ENCODE data around the gene PRKCH. TPM values are rescaled to one million over a fixed set of nuclear protein-coding genes. Genes with fewer than 3 reads are reported as not detected.
A peak's percentile ranks its signal among the peaks of the same experiment; 100 is the strongest.

PRKCH gene
- total and polyA plus RNA-seq, 5 donors from 2014 or later = 194 to 457 (median 201) TPM

DNA sequence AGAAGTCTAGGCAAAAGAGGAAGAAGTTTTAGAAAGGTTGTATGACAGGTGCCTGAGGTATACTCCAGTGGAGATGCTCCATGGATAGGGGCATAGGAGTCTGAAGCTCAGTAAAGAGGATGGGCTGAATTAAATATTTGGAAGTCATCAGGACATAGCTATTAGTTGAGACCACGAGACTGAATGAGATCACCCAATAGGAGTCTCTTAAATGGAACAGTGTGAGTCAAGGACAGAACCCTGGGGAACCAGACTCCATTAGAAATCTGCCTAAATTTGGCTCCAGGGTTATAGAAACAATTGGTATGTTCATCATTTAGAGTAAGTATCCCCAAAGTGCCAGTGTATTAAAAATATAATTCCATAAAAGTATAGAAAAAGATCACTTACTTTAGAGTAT lies 172.6 kb downstream of the PRKCH start:
- Mint-ChIP-seq H3K27ac (peak overlapping the region in 1 of 3 donors; percentile 79), H3K9me3 (no peaks in the 10 kb centered on the region), H3K4me3 (no peak overlapping the region), H3K36me3 (peaks cover 34% of the 10 kb centered on the region), H3K27me3 (no peaks in the 10 kb centered on the region), H3K4me1 (peaks cover 3 to 56% (median 26%) of the 10 kb centered on the region in 4 donors)
- no peaks in the 10 kb centered on the region for H3K4me1 ChIP-seq (ENCODE audit: control insufficient read depth, insufficient read depth, low read length, poor library complexity, severe bottlenecking)
- H3K9me3 ChIP-seq (ENCODE audit: control insufficient read depth in 2 of 2, low read length in 2 of 2) = no peaks in the 10 kb centered on the region
- H3K36me3 ChIP-seq (ENCODE audit: control insufficient read depth, insufficient read depth, low read length) = peaks cover 87% of the 10 kb centered on the region
- H3K4me3 ChIP-seq (ENCODE audit: low read depth, low read length) = no peak overlapping the region
- H3K27ac ChIP-seq (ENCODE audit: insufficient read depth, low read length, poor library complexity, severe bottlenecking) = no peak overlapping the region
- DNase-seq = no peak
- no peaks in the 10 kb centered on the region for H3K27me3 ChIP-seq (ENCODE audit: control insufficient read depth, insufficient read depth, low read length)
- ATAC-seq (ENCODE audit: low read depth in 2 of 2) = no peak

- peaks cover 7% of the 10 kb centered on the region for H3K4me1 ChIP-seq (ENCODE audit: control insufficient read depth, insufficient read depth, low read length, poor library complexity, severe bottlenecking)
- Mint-ChIP-seq H3K36me3 (peaks cover 32% of the 10 kb centered on the region), H3K27ac (peak overlapping the region in 2 of 3 donors; percentile 85 to 94), H3K4me1 (peaks cover 9 to 59% (median 39%) of the 10 kb centered on the region in 4 donors), H3K27me3 (no peaks in the 10 kb centered on the region), H3K9me3 (no peaks in the 10 kb centered on the region), H3K4me3 (peak overlapping the region in 2 of 4 donors; percentile 37 to 73)
- H3K36me3 ChIP-seq (ENCODE audit: control insufficient read depth, insufficient read depth, low read length) = peaks cover 81% of the 10 kb centered on the region
- H3K27me3 ChIP-seq (ENCODE audit: control insufficient read depth, insufficient read depth, low read length) = no peaks in the 10 kb centered on the region
- no peaks in the 10 kb centered on the region for H3K9me3 ChIP-seq (ENCODE audit: control insufficient read depth in 2 of 2, low read length in 2 of 2)
- no peak overlapping the region for H3K4me3 ChIP-seq (ENCODE audit: low read depth, low read length)
- DNase-seq (no peak), ATAC-seq (ENCODE audit: low read depth in 2 of 2) (no peak)
- H3K27ac ChIP-seq (ENCODE audit: insufficient read depth, low read length, poor library complexity, severe bottlenecking) = no peak overlapping the region
These were observed 174.4 kb downstream of the PRKCH start for GRCh38 chr14:61495809-61496208.

- H3K27ac Mint-ChIP-seq = peak overlapping the region in 2 of 3 donors; percentile 80 to 87
- no peak overlapping the region for H3K27ac ChIP-seq (ENCODE audit: insufficient read depth, low read length, poor library complexity, severe bottlenecking)
- no peak for ATAC-seq (ENCODE audit: low read depth in 2 of 2)
- H3K36me3 ChIP-seq (ENCODE audit: control insufficient read depth, insufficient read depth, low read length) = peaks cover 58% of the 10 kb centered on the region
- peaks cover 26% of the 10 kb centered on the region for H3K4me1 ChIP-seq (ENCODE audit: control insufficient read depth, insufficient read depth, low read length, poor library complexity, severe bottlenecking)
- peaks cover 35% of the 10 kb centered on the region for H3K36me3 Mint-ChIP-seq
- H3K4me1 Mint-ChIP-seq = peaks cover 24 to 84% (median 60%) of the 10 kb centered on the region in 4 donors
- H3K4me3 Mint-ChIP-seq = no peak overlapping the region
- H3K9me3 Mint-ChIP-seq = no peaks in the 10 kb centered on the region
- H3K27me3 Mint-ChIP-seq = no peaks in the 10 kb centered on the region
- no peaks in the 10 kb centered on the region for H3K9me3 ChIP-seq (ENCODE audit: control insufficient read depth in 2 of 2, low read length in 2 of 2)
- H3K4me3 ChIP-seq (ENCODE audit: low read depth, low read length) = no peak overlapping the region
- DNase-seq = no peak
- H3K27me3 ChIP-seq (ENCODE audit: control insufficient read depth, insufficient read depth, low read length) = no peaks in the 10 kb centered on the region
These were observed 176.9 kb downstream of the PRKCH start for GRCh38 chr14:61498303-61498702.

GRCh38 chr14:61498811-61499210 lies 177.4 kb downstream of the PRKCH start:
- Mint-ChIP-seq H3K27ac (peak overlapping the region in 2 of 3 donors; percentile 80 to 87), H3K4me1 (peaks cover 29 to 89% (median 65%) of the 10 kb centered on the region in 4 donors), H3K4me3 (no peak overlapping the region), H3K9me3 (no peaks in the 10 kb centered on the region), H3K36me3 (peaks cover 35% of the 10 kb centered on the region), H3K27me3 (no peaks in the 10 kb centered on the region)
- no peak overlapping the region for H3K4me3 ChIP-seq (ENCODE audit: low read depth, low read length)
- DNase-seq = no peak
- no peaks in the 10 kb centered on the region for H3K27me3 ChIP-seq (ENCODE audit: control insufficient read depth, insufficient read depth, low read length)
- no peak overlapping the region for H3K27ac ChIP-seq (ENCODE audit: insufficient read depth, low read length, poor library complexity, severe bottlenecking)
- no peaks in the 10 kb centered on the region for H3K9me3 ChIP-seq (ENCODE audit: control insufficient read depth in 2 of 2, low read length in 2 of 2)
- ATAC-seq (ENCODE audit: low read depth in 2 of 2) = no peak
- peaks cover 53% of the 10 kb centered on the region for H3K36me3 ChIP-seq (ENCODE audit: control insufficient read depth, insufficient read depth, low read length)
- H3K4me1 ChIP-seq (ENCODE audit: control insufficient read depth, insufficient read depth, low read length, poor library complexity, severe bottlenecking) = peaks cover 31% of the 10 kb centered on the region

- Mint-ChIP-seq H3K27me3 (no peaks in the 10 kb centered on the region), H3K4me3 (no peak overlapping the region), H3K36me3 (peaks cover 39% of the 10 kb centered on the region), H3K4me1 (peaks cover 33 to 94% (median 68%) of the 10 kb centered on the region in 4 donors), H3K9me3 (peaks cover 0 to 2% (median 0%) of the 10 kb centered on the region in 7 donors), H3K27ac (peak overlapping the region in 1 of 3 donors; percentile 88)
- no peak for DNase-seq
- peaks cover 42% of the 10 kb centered on the region for H3K4me1 ChIP-seq (ENCODE audit: control insufficient read depth, insufficient read depth, low read length, poor library complexity, severe bottlenecking)
- H3K36me3 ChIP-seq (ENCODE audit: control insufficient read depth, insufficient read depth, low read length) = peaks cover 46% of the 10 kb centered on the region
- no peaks in the 10 kb centered on the region for H3K9me3 ChIP-seq (ENCODE audit: control insufficient read depth in 2 of 2, low read length in 2 of 2)
- ATAC-seq (ENCODE audit: low read depth in 2 of 2) = no peak
- H3K27me3 ChIP-seq (ENCODE audit: control insufficient read depth, insufficient read depth, low read length) = no peaks in the 10 kb centered on the region
- peak overlapping the region; percentile 55 for H3K27ac ChIP-seq (ENCODE audit: insufficient read depth, low read length, poor library complexity, severe bottlenecking)
- no peak overlapping the region for H3K4me3 ChIP-seq (ENCODE audit: low read depth, low read length)
These were observed 178.6 kb downstream of the PRKCH start for GRCh38 chr14:61499991-61500390.

GRCh38 chr14:61501714-61502458 lies 180.5 kb downstream of the PRKCH start:
- Mint-ChIP-seq H3K4me1 (peaks cover 33 to 95% (median 67%) of the 10 kb centered on the region in 4 donors), H3K27ac (peak overlapping the region in 2 of 3 donors; percentile 95 to 98), H3K4me3 (peak overlapping the region; percentile 31 to 59 (median 44)), H3K9me3 (peaks cover 0 to 2% (median 0%) of the 10 kb centered on the region in 7 donors), H3K27me3 (no peaks in the 10 kb centered on the region), H3K36me3 (peaks cover 30% of the 10 kb centered on the region)
- peak overlapping the region; percentile 21 for H3K4me3 ChIP-seq (ENCODE audit: low read depth, low read length)
- peaks cover 45% of the 10 kb centered on the region for H3K36me3 ChIP-seq (ENCODE audit: control insufficient read depth, insufficient read depth, low read length)
- H3K9me3 ChIP-seq (ENCODE audit: control insufficient read depth in 2 of 2, low read length in 2 of 2) = no peaks in the 10 kb centered on the region
- H3K27me3 ChIP-seq (ENCODE audit: control insufficient read depth, insufficient read depth, low read length) = no peaks in the 10 kb centered on the region
- peaks cover 54% of the 10 kb centered on the region for H3K4me1 ChIP-seq (ENCODE audit: control insufficient read depth, insufficient read depth, low read length, poor library complexity, severe bottlenecking)
- ATAC-seq (ENCODE audit: low read depth in 2 of 2) (no peak), DNase-seq (no peak)
- peak overlapping the region; percentile 66 for H3K27ac ChIP-seq (ENCODE audit: insufficient read depth, low read length, poor library complexity, severe bottlenecking)

DNA sequence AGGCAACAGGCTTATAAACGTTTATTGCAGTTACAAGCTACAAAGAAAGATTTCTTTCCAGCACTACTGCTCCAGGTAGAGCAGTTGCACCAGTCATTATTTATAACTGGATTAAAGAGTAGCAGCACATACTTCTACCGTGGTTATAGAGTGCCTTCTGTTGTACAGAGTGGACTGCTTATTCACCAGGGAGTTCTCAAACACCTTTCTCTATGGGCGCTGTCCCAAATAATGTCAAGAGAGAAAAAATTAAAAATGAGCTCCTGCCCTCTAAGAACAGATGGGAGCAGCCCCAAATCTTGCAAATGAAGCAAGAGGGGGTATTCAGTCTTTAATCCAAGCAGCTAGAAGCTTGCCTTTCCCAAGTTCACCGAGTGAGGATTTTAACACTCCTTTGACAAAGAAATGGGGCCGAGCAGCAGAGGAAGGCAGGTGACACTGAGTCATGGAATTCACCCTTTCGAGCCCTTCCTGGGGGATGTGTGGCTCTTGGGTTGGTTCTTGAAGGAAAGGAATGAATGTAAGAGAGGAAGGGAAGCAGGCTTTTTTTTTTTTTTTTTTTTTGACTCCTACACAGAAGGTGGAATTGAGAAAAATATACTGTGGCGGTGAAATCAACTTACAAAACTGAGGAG lies 181.2 kb downstream of the PRKCH start:
- peaks cover 41% of the 10 kb centered on the region for H3K36me3 ChIP-seq (ENCODE audit: control insufficient read depth, insufficient read depth, low read length)
- H3K27ac ChIP-seq (ENCODE audit: insufficient read depth, low read length, poor library complexity, severe bottlenecking) = peak overlapping the region; percentile 66
- ATAC-seq (ENCODE audit: low read depth in 2 of 2) (no peak), DNase-seq (no peak)
- Mint-ChIP-seq H3K4me1 (peaks cover 34 to 94% (median 64%) of the 10 kb centered on the region in 4 donors), H3K36me3 (peaks cover 26% of the 10 kb centered on the region), H3K27me3 (no peaks in the 10 kb centered on the region), H3K4me3 (peak overlapping the region; percentile 56 to 80 (median 68)), H3K27ac (peak overlapping the region in 2 of 3 donors; percentile 95 to 98), H3K9me3 (peaks cover 0 to 2% (median 0%) of the 10 kb centered on the region in 7 donors)
- no peaks in the 10 kb centered on the region for H3K27me3 ChIP-seq (ENCODE audit: control insufficient read depth, insufficient read depth, low read length)
- peaks cover 61% of the 10 kb centered on the region for H3K4me1 ChIP-seq (ENCODE audit: control insufficient read depth, insufficient read depth, low read length, poor library complexity, severe bottlenecking)
- no peaks in the 10 kb centered on the region for H3K9me3 ChIP-seq (ENCODE audit: control insufficient read depth in 2 of 2, low read length in 2 of 2)
- peak overlapping the region; percentile 63 for H3K4me3 ChIP-seq (ENCODE audit: low read depth, low read length)

Data from CD4-positive, CD25-positive, alpha-beta regulatory T cell (primary cell).